ENCODE data around the gene OTUB1. TPM values are rescaled to one million over a fixed set of nuclear protein-coding genes. Genes with fewer than 3 reads are reported as not detected.

The OTUB1 gene
- total and polyA plus RNA-seq, 9 of the 15 experiments (the other 6 are each of a cell fraction or from before 2014, with no cell fraction given), result 29.5 to 134 (median 66.1) TPM

DNA sequence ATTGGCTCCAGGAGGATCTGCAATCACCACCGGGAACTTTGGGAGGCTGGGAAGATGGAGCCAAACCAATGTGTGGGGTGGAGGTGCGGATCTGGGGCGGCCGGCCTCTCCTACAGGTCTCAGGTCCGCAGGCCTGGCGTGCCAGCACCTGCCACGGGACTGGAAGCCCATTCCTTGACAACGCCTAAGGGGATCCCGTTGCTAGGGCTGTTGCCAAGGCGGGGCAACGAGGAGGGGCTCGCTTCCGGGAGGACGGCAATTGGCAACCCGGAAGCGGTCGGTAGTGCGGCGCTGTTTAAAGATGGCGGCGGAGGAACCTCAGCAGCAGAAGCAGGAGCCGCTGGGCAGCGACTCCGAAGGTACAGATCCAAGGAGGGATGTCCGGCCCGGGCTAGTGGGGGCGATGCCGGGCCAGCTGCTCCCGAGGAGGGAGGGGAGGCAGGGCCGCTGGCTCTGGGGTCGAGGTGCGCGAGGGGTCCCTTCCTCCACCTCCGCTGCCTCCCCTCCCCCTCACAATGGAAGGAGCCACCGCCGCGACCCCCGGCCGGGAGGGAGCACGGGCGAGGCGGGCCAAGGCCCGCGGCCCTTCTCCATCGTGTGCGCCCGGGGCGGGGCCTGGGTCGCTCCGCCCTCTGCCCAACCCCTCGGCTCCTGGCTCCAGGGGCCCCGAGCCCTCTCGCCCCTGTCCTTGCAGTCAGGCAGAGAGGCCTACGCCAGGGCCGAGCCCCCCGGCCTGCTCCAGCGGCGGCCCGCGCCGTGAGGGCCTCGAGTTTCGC, at the start of gene OTUB1 (continued):
- TF ChIP-seq, protein P1, sequence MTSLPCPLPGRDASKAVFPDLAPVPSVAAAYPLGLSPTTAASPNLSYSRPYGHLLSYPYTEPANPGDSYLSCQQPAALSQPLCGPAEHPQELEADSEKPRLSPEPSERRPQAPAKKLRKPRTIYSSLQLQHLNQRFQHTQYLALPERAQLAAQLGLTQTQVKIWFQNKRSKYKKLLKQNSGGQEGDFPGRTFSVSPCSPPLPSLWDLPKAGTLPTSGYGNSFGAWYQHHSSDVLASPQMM (CRISPR knock-in tag; IDR thresholded peaks at IDR 0.05), result no peak
- TF ChIP-seq ZSCAN29 (IDR thresholded peaks at IDR 0.05) (no peak), SLC30A9 (CRISPR knock-in tag; IDR thresholded peaks at IDR 0.05) (no peak), ZNF140 (CRISPR knock-in tag; IDR thresholded peaks at IDR 0.05) (no peak), MYC (IDR thresholded peaks at IDR 0.05; ENCODE audit: low read depth, low read length) (peak; percentile 47; the same call in 1 of the 2 replicates), MYC (CRISPR knock-in tag; IDR thresholded peaks at IDR 0.05; ENCODE audit: borderline replicate concordance, low read depth) (no peak), CBFA2T2 (conservative IDR thresholded peaks at IDR 0.05) (no peak), ZNF3 (CRISPR knock-in tag; IDR thresholded peaks at IDR 0.05) (no peak), NCOA6 (IDR thresholded peaks at IDR 0.05) (no peak), CBX5 (IDR thresholded peaks at IDR 0.05; ENCODE audit: borderline replicate concordance, low read depth) (no peak), TBL1XR1 (IDR thresholded peaks at IDR 0.05; ENCODE audit: low read length in 2 of 2) (0 out of 4 replicates have a peak, but pooled peaks of 1 of the 2 experiments have one; percentile 14), CCAR2 (IDR thresholded peaks at IDR 0.05; ENCODE audit: low read depth, low read length) (no peak), SRSF9 (IDR thresholded peaks at IDR 0.05; ENCODE audit: borderline replicate concordance, low read depth, low read length) (no peak), MCM2 (IDR thresholded peaks at IDR 0.05; ENCODE audit: low read depth) (no peak), HCFC1 (IDR thresholded peaks at IDR 0.05; ENCODE audit: low read depth, low read length) (peak; percentile 69), NFE2 (IDR thresholded peaks at IDR 0.05; ENCODE audit: low read depth) (no peak), SIRT6 (IDR thresholded peaks at IDR 0.05; ENCODE audit: low read depth, low read length) (no peak), MEIS2 (IDR thresholded peaks at IDR 0.05; ENCODE audit: partially characterized antibody) (no peak), SRSF3 (IDR thresholded peaks at IDR 0.05; ENCODE audit: insufficient read depth, low read length) (no peak)
- TF ChIP-seq, protein P2, sequence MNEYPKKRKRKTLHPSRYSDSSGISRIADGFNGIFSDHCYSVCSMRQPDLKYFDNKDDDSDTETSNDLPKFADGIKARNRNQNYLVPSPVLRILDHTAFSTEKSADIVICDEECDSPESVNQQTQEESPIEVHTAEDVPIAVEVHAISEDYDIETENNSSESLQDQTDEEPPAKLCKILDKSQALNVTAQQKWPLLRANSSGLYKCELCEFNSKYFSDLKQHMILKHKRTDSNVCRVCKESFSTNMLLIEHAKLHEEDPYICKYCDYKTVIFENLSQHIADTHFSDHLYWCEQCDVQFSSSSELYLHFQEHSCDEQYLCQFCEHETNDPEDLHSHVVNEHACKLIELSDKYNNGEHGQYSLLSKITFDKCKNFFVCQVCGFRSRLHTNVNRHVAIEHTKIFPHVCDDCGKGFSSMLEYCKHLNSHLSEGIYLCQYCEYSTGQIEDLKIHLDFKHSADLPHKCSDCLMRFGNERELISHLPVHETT (CRISPR knock-in tag; conservative IDR thresholded peaks at IDR 0.05 in 1 of 2, IDR thresholded peaks at IDR 0.05 in 1 of 2), result peak in 1 of 2 experiments; percentile 45; a peak in 1 of 4 replicates
- TF ChIP-seq, protein P3, sequence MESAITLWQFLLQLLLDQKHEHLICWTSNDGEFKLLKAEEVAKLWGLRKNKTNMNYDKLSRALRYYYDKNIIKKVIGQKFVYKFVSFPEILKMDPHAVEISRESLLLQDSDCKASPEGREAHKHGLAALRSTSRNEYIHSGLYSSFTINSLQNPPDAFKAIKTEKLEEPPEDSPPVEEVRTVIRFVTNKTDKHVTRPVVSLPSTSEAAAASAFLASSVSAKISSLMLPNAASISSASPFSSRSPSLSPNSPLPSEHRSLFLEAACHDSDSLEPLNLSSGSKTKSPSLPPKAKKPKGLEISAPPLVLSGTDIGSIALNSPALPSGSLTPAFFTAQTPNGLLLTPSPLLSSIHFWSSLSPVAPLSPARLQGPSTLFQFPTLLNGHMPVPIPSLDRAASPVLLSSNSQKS (CRISPR knock-in tag; IDR thresholded peaks at IDR 0.05), result no peak

All from K562 (cell line).